ENCODE data around the gene VASN. TPM values are rescaled to one million over a fixed set of nuclear protein-coding genes. Genes with fewer than 3 reads are reported as not detected.
"Not testable (repeated sequence)": the region's sequence is repeated elsewhere in the genome, so short reads cannot be mapped to it uniquely, and the experiment has no call there.

VASN gene
- total and polyA plus RNA-seq, 12 donors: 0.77 to 44.7 (median 21.3) TPM

DNA sequence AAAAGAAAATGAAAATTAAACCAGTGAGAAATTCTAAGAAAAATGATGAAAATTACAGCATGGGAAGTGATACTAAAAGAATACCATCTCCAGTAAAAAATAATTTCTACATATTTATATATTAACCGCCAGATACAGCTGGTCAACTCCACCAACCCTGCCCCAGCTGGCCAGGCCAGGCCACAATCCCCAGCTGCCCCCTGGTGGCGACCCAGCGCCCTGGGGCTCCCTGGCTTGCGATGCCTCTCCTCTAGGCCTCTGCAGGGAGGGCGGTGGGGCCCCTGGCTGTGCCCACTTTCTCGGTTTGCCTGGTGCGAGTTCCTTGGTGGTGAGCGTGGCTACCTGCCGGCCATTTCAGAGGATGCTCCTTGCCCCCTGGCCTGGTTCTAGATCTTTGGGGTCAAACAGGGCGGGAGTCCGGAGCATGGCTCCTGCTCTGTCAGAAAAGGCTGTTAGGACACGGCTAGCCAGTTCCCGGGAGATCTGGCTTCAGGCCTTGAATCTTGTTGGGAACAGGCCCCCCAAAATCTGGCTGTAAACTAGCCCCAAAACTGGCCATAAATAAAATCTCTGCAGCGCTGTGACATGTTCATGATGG is 41.3 kb upstream of the VASN start:
- TF ChIP-seq, protein P1, sequence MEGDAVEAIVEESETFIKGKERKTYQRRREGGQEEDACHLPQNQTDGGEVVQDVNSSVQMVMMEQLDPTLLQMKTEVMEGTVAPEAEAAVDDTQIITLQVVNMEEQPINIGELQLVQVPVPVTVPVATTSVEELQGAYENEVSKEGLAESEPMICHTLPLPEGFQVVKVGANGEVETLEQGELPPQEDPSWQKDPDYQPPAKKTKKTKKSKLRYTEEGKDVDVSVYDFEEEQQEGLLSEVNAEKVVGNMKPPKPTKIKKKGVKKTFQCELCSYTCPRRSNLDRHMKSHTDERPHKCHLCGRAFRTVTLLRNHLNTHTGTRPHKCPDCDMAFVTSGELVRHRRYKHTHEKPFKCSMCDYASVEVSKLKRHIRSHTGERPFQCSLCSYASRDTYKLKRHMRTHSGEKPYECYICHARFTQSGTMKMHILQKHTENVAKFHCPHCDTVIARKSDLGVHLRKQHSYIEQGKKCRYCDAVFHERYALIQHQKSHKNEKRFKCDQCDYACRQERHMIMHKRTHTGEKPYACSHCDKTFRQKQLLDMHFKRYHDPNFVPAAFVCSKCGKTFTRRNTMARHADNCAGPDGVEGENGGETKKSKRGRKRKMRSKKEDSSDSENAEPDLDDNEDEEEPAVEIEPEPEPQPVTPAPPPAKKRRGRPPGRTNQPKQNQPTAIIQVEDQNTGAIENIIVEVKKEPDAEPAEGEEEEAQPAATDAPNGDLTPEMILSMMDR (IDR thresholded peaks at IDR 0.05): peak; percentile 87 to 98 (median 96)
- TF ChIP-seq POLR2A (IDR thresholded peaks at IDR 0.05): no peak
- Histone ChIP-seq H3K4me3 (no peak overlapping the region), H3K4me1 (replicated peaks in 1 of 2) (peaks cover 23 to 39% of the 10 kb centered on the region in 2 donors), H3K36me3 (replicated peaks in 1 of 2) (peaks cover 0 to 21% of the 10 kb centered on the region in 2 donors), H3K27me3 (no peaks in the 10 kb centered on the region), H3K9me3 (replicated peaks in 1 of 3) (no peaks in the 10 kb centered on the region), H3K27ac (no peak overlapping the region)
- intact Hi-C loops (cut with DNase I): loop anchor here (5.0 to 10.0 kb wide), 2 partner anchors 43 to 126 kb away; no protein-coding TSS in a partner anchor
- DNase-seq: peak; percentile 77 to 91 (median 84)
- WGBS, 4 donors: 41 to 60% (median 46%) methylated on average over 6 to 14 of the region's 14 CpGs

DNA sequence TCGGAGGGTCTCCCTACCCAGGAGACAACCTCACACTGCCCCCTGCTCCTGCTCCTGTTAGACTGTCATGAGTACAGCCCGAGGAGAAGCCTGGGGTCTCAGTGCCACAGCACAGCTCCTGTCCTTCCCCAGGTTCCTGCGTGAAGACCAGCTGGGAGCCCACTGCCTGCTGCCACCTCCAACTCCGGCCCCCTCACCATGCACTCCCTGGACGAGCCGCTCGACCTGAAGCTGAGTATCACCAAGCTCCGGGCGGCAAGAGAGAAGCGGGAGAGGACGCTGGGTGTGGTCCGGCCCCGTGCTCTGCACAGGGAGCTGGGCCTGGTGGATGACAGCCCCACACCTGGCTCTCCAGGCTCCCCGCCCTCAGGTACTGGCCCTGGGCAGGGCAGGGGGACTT is 39.6 kb upstream of the VASN start:
- intact Hi-C loops (cut with DNase I): loop anchor here (5.0 to 10.0 kb wide), 2 partner anchors 45 to 127 kb away; no protein-coding TSS in a partner anchor
- H3K27ac ChIP-seq: no peak overlapping the region
- no peak for DNase-seq
- TF ChIP-seq POLR2A (IDR thresholded peaks at IDR 0.05): no peak
- TF ChIP-seq, protein P1 (IDR thresholded peaks at IDR 0.05): no peak
- H3K36me3 ChIP-seq (replicated peaks in 1 of 2): peaks cover 0 to 38% of the 10 kb centered on the region in 2 donors
- H3K9me3 ChIP-seq (replicated peaks in 1 of 3): no peaks in the 10 kb centered on the region
- WGBS, 4 donors: 78 to 89% (median 85%) methylated on average over 2 to 14 of the region's 14 CpGs
- peaks cover 22 to 34% of the 10 kb centered on the region in 2 donors for H3K4me1 ChIP-seq (replicated peaks in 1 of 2)
- no peaks in the 10 kb centered on the region for H3K27me3 ChIP-seq
- H3K4me3 ChIP-seq: no peak overlapping the region

DNA sequence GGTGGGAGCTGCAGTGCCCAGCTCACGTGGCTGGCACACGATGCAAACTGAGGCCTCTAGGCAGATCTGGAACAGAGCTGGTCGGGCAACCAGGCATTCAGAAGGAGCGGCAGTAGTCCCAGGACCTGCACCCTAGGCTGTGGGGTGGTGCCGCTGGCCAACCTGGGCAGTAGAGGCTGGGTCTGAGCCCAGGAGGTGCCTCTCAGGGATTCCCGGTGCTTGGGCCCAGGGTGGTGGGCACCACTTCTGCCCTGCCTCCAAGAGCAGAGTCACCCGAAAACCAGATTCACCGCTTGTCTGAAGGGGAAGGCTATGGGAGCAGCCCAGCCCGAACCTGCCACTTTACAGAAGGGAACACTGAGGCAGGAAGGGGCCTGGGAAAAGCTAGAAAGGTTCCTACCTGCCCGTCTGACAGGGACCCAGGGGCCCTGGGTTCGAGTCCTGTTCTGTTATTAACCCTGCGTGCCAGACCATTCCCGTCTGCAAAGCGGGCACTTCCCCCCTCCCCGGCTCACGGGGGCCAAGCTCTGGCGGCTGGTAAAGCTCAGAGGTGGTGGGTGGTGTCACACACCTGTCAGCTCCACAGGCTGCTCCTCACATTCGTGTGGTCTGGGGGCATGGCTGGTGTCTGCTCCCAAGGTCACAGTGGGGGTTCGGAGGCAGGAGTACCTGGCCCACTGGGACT is 38.9 kb upstream of the VASN start:
- intact Hi-C loops (cut with DNase I): loop anchor here (5.0 to 10.0 kb wide), 2 partner anchors 45 to 128 kb away; no protein-coding TSS in a partner anchor
- peaks cover 0 to 44% of the 10 kb centered on the region in 2 donors for H3K36me3 ChIP-seq (replicated peaks in 1 of 2)

DNA sequence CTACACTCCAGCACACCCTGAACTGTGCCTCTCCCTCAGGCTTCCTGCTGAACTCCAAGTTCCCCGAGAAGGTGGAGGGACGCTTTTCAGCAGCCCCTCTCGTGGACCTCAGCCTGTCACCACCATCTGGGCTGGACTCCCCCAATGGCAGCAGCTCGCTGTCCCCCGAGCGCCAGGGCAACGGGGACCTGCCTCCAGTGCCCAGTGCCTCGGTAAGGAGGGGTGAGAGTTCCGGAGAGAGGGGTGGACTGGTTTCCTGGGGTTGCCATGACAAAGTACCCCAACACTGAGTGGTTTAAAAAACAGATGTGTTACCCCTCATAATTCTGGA is 38.4 kb upstream of the VASN start:
- Histone ChIP-seq H3K36me3 (replicated peaks in 1 of 2) (peaks cover 0 to 49% of the 10 kb centered on the region in 2 donors), H3K4me1 (replicated peaks in 1 of 2) (peaks cover 11 to 22% of the 10 kb centered on the region in 2 donors), H3K9me3 (replicated peaks in 1 of 3) (no peaks in the 10 kb centered on the region), H3K4me3 (no peak overlapping the region), H3K27ac (no peak overlapping the region), H3K27me3 (no peaks in the 10 kb centered on the region)
- WGBS, 4 donors: 66 to 82% (median 76%) methylated on average over 9 of the region's 9 CpGs
- no peak for DNase-seq
- TF ChIP-seq, protein P1 (IDR thresholded peaks at IDR 0.05): no peak
- TF ChIP-seq POLR2A (IDR thresholded peaks at IDR 0.05): no peak
- intact Hi-C loops (cut with DNase I): loop anchor here (5.0 to 10.0 kb wide), 2 partner anchors 46 to 128 kb away; no protein-coding TSS in a partner anchor

More for the DNA sequence above, 38.9 kb upstream of the VASN start:
- no peak for DNase-seq
- Histone ChIP-seq H3K4me1 (replicated peaks in 1 of 2) (peaks cover 15 to 27% of the 10 kb centered on the region in 2 donors), H3K9me3 (replicated peaks in 1 of 3) (no peaks in the 10 kb centered on the region), H3K4me3 (no peak overlapping the region), H3K27me3 (no peaks in the 10 kb centered on the region), H3K27ac (no peak overlapping the region)
- no peak for TF ChIP-seq POLR2A (IDR thresholded peaks at IDR 0.05)
- TF ChIP-seq, protein P1 (IDR thresholded peaks at IDR 0.05): no peak
- 77 to 84% (median 79%) methylated on average over 7 to 19 of the region's 19 CpGs for WGBS, 4 donors

DNA sequence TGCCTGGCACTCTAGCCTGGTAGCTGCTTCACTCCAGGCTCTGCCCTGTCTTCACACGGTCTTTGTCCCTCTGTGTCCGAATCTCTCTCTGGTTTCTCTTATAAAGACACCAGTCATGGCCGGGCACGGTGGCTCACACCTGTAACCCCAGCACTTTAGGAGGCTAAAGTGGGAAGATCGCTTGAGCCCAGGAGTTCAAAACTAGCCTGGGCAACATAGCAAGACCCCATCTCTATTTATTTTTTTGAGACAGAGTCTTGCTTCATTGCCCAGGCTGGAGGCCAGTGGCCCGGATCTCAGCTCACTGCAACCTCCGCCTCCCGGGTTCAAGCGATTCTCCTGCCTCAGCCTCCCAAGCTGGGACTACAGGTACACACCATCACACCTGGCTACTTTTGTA is 37.9 kb upstream of the VASN start:
- not testable (repeated sequence) for H3K27me3 ChIP-seq; DNase-seq; H3K9me3 ChIP-seq (replicated peaks in 1 of 3); H3K4me3 ChIP-seq; H3K27ac ChIP-seq
- H3K36me3 ChIP-seq (replicated peaks in 1 of 2): peaks cover 0 to 52% of the 10 kb centered on the region in 2 donors
- 90 to 92% (median 91%) methylated on average over 9 of the region's 9 CpGs for WGBS, 4 donors
- intact Hi-C loops (cut with DNase I): loop anchor here (5.0 to 10.0 kb wide), 2 partner anchors 46 to 129 kb away; no protein-coding TSS in a partner anchor
- H3K4me1 ChIP-seq (replicated peaks in 1 of 2): peaks cover 7 to 18% of the 10 kb centered on the region in 2 donors
